Activated naive CD4-positive, alpha-beta T cell treated with anti-CD3 and anti-CD28 coated beads, Interleukin-2, amount 10 ng/mL, durations not matched to agents 7 days and 5 days (primary cell): ENCODE measurements around the gene FLT4.

Experiments used
- CTCF ChIA-PET: fragments of 350-600 bp; sonication (Branson Sonifier 250); formaldehyde crosslinking; loops from one replicate; lab custom pipeline; 2021; ENCODE audit warnings: antibody characterized with exemption; lab: Charles Lee
- DNase-seq: peaks from one replicate; pipeline ENCODE4 v3.0.0-alpha.2; 2020
- H3K27ac Mint-ChIP-seq: one replicate; pipeline ENCODE4 v1.8.0; 2021; ENCODE audit warnings: mild to moderate bottlenecking, moderate library complexity, mixed read lengths
- H3K27me3 Mint-ChIP-seq: one replicate; pipeline ENCODE4 v1.8.0; 2021; ENCODE audit warnings: mild to moderate bottlenecking, mixed read lengths
- H3K36me3 Mint-ChIP-seq: one replicate; pipeline ENCODE4 v1.8.0; 2021; ENCODE audit warnings: mixed read lengths
- H3K4me1 Mint-ChIP-seq: one replicate; pipeline ENCODE4 v1.8.0; 2021; ENCODE audit warnings: mixed read lengths
- H3K4me3 Mint-ChIP-seq: one replicate; pipeline ENCODE4 v1.8.0; 2021; ENCODE audit warnings: mild to moderate bottlenecking, moderate library complexity, mixed read lengths
- H3K9me3 Mint-ChIP-seq: one replicate; pipeline ENCODE4 v1.8.0; 2021; ENCODE audit warnings: mixed read lengths

FLT4 gene

GRCh38 chr5:180643191-180643851 is 6.1 kb downstream of the FLT4 start:
- H3K36me3 Mint-ChIP-seq: no peaks in the 10 kb centered on the region
- CTCF ChIA-PET: interaction anchor here (0.6 kb wide), 1 partner anchor 350 kb away, joined by 3 read pairs; no protein-coding TSS in a partner anchor
- no peak for DNase-seq
- peaks cover 45% of the 10 kb centered on the region for H3K27me3 Mint-ChIP-seq
- H3K4me3 Mint-ChIP-seq: no peak overlapping the region
- H3K4me1 Mint-ChIP-seq: peaks cover under 1% of the 10 kb centered on the region
- H3K9me3 Mint-ChIP-seq: no peaks in the 10 kb centered on the region
- H3K27ac Mint-ChIP-seq: no peak overlapping the region

- CTCF ChIA-PET: interaction anchor here (0.6 kb wide), 1 partner anchor 349 kb away, joined by 3 read pairs; no protein-coding TSS in a partner anchor
- no peaks in the 10 kb centered on the region for H3K36me3 Mint-ChIP-seq
- no peaks in the 10 kb centered on the region for H3K4me1 Mint-ChIP-seq
- no peak for DNase-seq
- peaks cover 42% of the 10 kb centered on the region for H3K27me3 Mint-ChIP-seq
- no peak overlapping the region for H3K27ac Mint-ChIP-seq
- H3K4me3 Mint-ChIP-seq: no peak overlapping the region
- no peaks in the 10 kb centered on the region for H3K9me3 Mint-ChIP-seq
Measured at GRCh38 chr5:180642779-180643178, 6.6 kb downstream of the FLT4 start.

- no peaks in the 10 kb centered on the region for H3K36me3 Mint-ChIP-seq
- no peak overlapping the region for H3K27ac Mint-ChIP-seq
- H3K4me1 Mint-ChIP-seq: no peaks in the 10 kb centered on the region
- H3K4me3 Mint-ChIP-seq: no peak overlapping the region
- peaks cover 38% of the 10 kb centered on the region for H3K27me3 Mint-ChIP-seq
- CTCF ChIA-PET: no interaction called here
- DNase-seq: no peak
- no peaks in the 10 kb centered on the region for H3K9me3 Mint-ChIP-seq
Measured at GRCh38 chr5:180642181-180642775, 7.1 kb downstream of the FLT4 start.

GRCh38 chr5:180641566-180641900 is 7.9 kb downstream of the FLT4 start:
- H3K4me3 Mint-ChIP-seq: no peak overlapping the region
- DNase-seq: no peak
- H3K4me1 Mint-ChIP-seq: no peaks in the 10 kb centered on the region
- H3K36me3 Mint-ChIP-seq: no peaks in the 10 kb centered on the region
- H3K27me3 Mint-ChIP-seq: peaks cover 31% of the 10 kb centered on the region
- H3K9me3 Mint-ChIP-seq: no peaks in the 10 kb centered on the region
- CTCF ChIA-PET: no interaction called here
- H3K27ac Mint-ChIP-seq: no peak overlapping the region

- no peak for DNase-seq
- H3K4me1 Mint-ChIP-seq: no peaks in the 10 kb centered on the region
- H3K9me3 Mint-ChIP-seq: no peaks in the 10 kb centered on the region
- H3K4me3 Mint-ChIP-seq: no peak overlapping the region
- H3K36me3 Mint-ChIP-seq: no peaks in the 10 kb centered on the region
- H3K27me3 Mint-ChIP-seq: peaks cover 26% of the 10 kb centered on the region
- CTCF ChIA-PET: no interaction called here
- H3K27ac Mint-ChIP-seq: no peak overlapping the region
Measured at GRCh38 chr5:180640861-180641565, 8.4 kb downstream of the FLT4 start.

GRCh38 chr5:180640611-180640860 is 8.9 kb downstream of the FLT4 start:
- peaks cover 21% of the 10 kb centered on the region for H3K27me3 Mint-ChIP-seq
- no peaks in the 10 kb centered on the region for H3K9me3 Mint-ChIP-seq
- no peak overlapping the region for H3K4me3 Mint-ChIP-seq
- H3K4me1 Mint-ChIP-seq: no peaks in the 10 kb centered on the region
- CTCF ChIA-PET: no interaction called here
- no peak overlapping the region for H3K27ac Mint-ChIP-seq
- DNase-seq: no peak
- H3K36me3 Mint-ChIP-seq: no peaks in the 10 kb centered on the region

GRCh38 chr5:180639741-180640610 is 9.4 kb downstream of the FLT4 start:
- Mint-ChIP-seq H3K9me3 (no peaks in the 10 kb centered on the region), H3K4me3 (no peak overlapping the region), H3K27me3 (peaks cover 15% of the 10 kb centered on the region), H3K36me3 (no peaks in the 10 kb centered on the region), H3K4me1 (no peaks in the 10 kb centered on the region), H3K27ac (no peak overlapping the region)
- CTCF ChIA-PET: no interaction called here
- no peak for DNase-seq

GRCh38 chr5:180639287-180639686 is 10.1 kb downstream of the FLT4 start:
- Mint-ChIP-seq H3K27me3 (peaks cover 11% of the 10 kb centered on the region), H3K4me1 (no peaks in the 10 kb centered on the region), H3K27ac (no peak overlapping the region), H3K9me3 (no peaks in the 10 kb centered on the region), H3K36me3 (no peaks in the 10 kb centered on the region), H3K4me3 (no peak overlapping the region)
- CTCF ChIA-PET: no interaction called here
- DNase-seq: no peak

GRCh38 chr5:180637962-180638680 is 11.3 kb downstream of the FLT4 start:
- no peaks in the 10 kb centered on the region for H3K36me3 Mint-ChIP-seq
- peaks cover 11% of the 10 kb centered on the region for H3K27me3 Mint-ChIP-seq
- no peaks in the 10 kb centered on the region for H3K9me3 Mint-ChIP-seq
- CTCF ChIA-PET: interaction anchor here (1.3 kb wide), 1 partner anchor 16 kb away, joined by 3 read pairs; no protein-coding TSS in a partner anchor
- H3K27ac Mint-ChIP-seq: no peak overlapping the region
- H3K4me1 Mint-ChIP-seq: no peaks in the 10 kb centered on the region
- DNase-seq: no peak
- H3K4me3 Mint-ChIP-seq: no peak overlapping the region

GRCh38 chr5:180636403-180637075 is 12.9 kb downstream of the FLT4 start:
- no peaks in the 10 kb centered on the region for H3K9me3 Mint-ChIP-seq
- no peaks in the 10 kb centered on the region for H3K4me1 Mint-ChIP-seq
- DNase-seq: no peak
- no peaks in the 10 kb centered on the region for H3K36me3 Mint-ChIP-seq
- no peak overlapping the region for H3K4me3 Mint-ChIP-seq
- no peak overlapping the region for H3K27ac Mint-ChIP-seq
- CTCF ChIA-PET: no interaction called here
- peaks cover 4% of the 10 kb centered on the region for H3K27me3 Mint-ChIP-seq

- no peaks in the 10 kb centered on the region for H3K36me3 Mint-ChIP-seq
- no peaks in the 10 kb centered on the region for H3K9me3 Mint-ChIP-seq
- H3K4me1 Mint-ChIP-seq: no peaks in the 10 kb centered on the region
- H3K27me3 Mint-ChIP-seq: peaks cover 4% of the 10 kb centered on the region
- DNase-seq: no peak
- H3K4me3 Mint-ChIP-seq: no peak overlapping the region
- H3K27ac Mint-ChIP-seq: no peak overlapping the region
- CTCF ChIA-PET: no interaction called here
Measured at GRCh38 chr5:180636016-180636402, 13.4 kb downstream of the FLT4 start.

GRCh38 chr5:180633283-180634177 is 15.9 kb downstream of the FLT4 start:
- no peaks in the 10 kb centered on the region for H3K9me3 Mint-ChIP-seq
- H3K36me3 Mint-ChIP-seq: no peaks in the 10 kb centered on the region
- CTCF ChIA-PET: interaction anchor here (1.3 kb wide), 1 partner anchor 15 kb away, joined by 3 read pairs; no protein-coding TSS in a partner anchor
- no peak overlapping the region for H3K27ac Mint-ChIP-seq
- H3K4me3 Mint-ChIP-seq: no peak overlapping the region
- peak; percentile 14 for DNase-seq
- peaks cover 4% of the 10 kb centered on the region for H3K27me3 Mint-ChIP-seq
- no peaks in the 10 kb centered on the region for H3K4me1 Mint-ChIP-seq

- peaks cover 1% of the 10 kb centered on the region for H3K27me3 Mint-ChIP-seq
- no peaks in the 10 kb centered on the region for H3K9me3 Mint-ChIP-seq
- no peak for DNase-seq
- CTCF ChIA-PET: interaction anchor here (1.3 kb wide), 1 partner anchor 14 kb away, joined by 3 read pairs; no protein-coding TSS in a partner anchor
- no peak overlapping the region for H3K27ac Mint-ChIP-seq
- no peaks in the 10 kb centered on the region for H3K36me3 Mint-ChIP-seq
- no peaks in the 10 kb centered on the region for H3K4me1 Mint-ChIP-seq
- no peak overlapping the region for H3K4me3 Mint-ChIP-seq
Measured at GRCh38 chr5:180632768-180633167, 16.6 kb downstream of the FLT4 start.
